ENCODE data around the gene PTBP2.
"Not testable (repeated sequence)": the region's sequence is repeated elsewhere in the genome, so short reads cannot be mapped to it uniquely, and the experiment has no call there.

DNA sequence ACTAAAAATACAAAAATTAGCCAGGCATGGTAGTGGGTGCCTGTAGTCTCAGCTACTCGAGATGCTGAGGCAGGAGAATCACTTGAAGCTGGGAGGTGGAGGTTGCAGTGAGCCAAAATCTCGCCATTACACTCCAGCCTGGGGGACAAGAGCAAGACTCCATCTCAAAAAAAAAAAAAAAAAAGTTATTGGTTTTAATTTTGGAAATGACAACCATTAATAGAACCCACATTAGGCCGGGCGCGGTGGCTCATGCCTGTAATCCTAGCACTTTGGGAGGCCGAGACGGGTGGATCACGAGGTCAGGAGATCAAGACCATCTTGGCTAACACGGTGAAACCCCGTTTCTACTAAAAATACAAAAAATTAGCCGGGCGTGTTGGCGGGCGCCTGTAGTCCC is 80.1 kb downstream of the PTBP2 start:
- TF ChIP-seq, protein P1, sequence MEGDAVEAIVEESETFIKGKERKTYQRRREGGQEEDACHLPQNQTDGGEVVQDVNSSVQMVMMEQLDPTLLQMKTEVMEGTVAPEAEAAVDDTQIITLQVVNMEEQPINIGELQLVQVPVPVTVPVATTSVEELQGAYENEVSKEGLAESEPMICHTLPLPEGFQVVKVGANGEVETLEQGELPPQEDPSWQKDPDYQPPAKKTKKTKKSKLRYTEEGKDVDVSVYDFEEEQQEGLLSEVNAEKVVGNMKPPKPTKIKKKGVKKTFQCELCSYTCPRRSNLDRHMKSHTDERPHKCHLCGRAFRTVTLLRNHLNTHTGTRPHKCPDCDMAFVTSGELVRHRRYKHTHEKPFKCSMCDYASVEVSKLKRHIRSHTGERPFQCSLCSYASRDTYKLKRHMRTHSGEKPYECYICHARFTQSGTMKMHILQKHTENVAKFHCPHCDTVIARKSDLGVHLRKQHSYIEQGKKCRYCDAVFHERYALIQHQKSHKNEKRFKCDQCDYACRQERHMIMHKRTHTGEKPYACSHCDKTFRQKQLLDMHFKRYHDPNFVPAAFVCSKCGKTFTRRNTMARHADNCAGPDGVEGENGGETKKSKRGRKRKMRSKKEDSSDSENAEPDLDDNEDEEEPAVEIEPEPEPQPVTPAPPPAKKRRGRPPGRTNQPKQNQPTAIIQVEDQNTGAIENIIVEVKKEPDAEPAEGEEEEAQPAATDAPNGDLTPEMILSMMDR (IDR thresholded peaks at IDR 0.05; ENCODE audit: borderline replicate concordance, extremely low read depth, low read length, poor library complexity, severe bottlenecking) = not testable (repeated sequence)
- not testable (repeated sequence) for TF ChIP-seq EZH2 (IDR thresholded peaks at IDR 0.05; ENCODE audit: borderline replicate concordance, low read depth, low read length, severe bottlenecking)
